A549 (cell line): ENCODE results near the gene KLF6.

ENCODE experiments used
- BHLHE40 ChIP-seq: IDR thresholded peaks from 2 replicates; pipeline ENCODE4 v1.6.1; 2012; ENCODE audit warnings: low read depth, low read length, inconsistent platforms
- POLR2A ChIP-seq: IDR thresholded peaks from 2 replicates; pipeline ENCODE4 v1.6.1; 2012; ENCODE audit warnings: mild to moderate bottlenecking, low read length
- RFX5 ChIP-seq: fragments of 450-650 bp; IDR thresholded peaks from 2 replicates; pipeline ENCODE4 v1.7.1; 2014; ENCODE audit warnings: antibody characterized with exemption, mild to moderate bottlenecking, moderate library complexity
- RNF2 ChIP-seq: fragments of 200-600 bp; sonication (generic); IDR thresholded peaks from 2 replicates; pipeline ENCODE4 v1.6.1; 2016; ENCODE audit warnings: low read depth, mild to moderate bottlenecking, antibody characterized with exemption, moderate library complexity, borderline replicate concordance

GRCh38 chr10:3805791-3806461, 20.9 kb upstream of the KLF6 start:
- TF ChIP-seq RFX5 = no peak
- TF ChIP-seq BHLHE40 = no peak
- TF ChIP-seq POLR2A = no peak
- no peak for TF ChIP-seq RNF2
